ENCODE data around the gene RREB1. TPM values are rescaled to one million over a fixed set of nuclear protein-coding genes. Genes with fewer than 3 reads are reported as not detected.
"Not testable (repeated sequence)": the region's sequence is repeated elsewhere in the genome, so short reads cannot be mapped to it uniquely, and the experiment has no call there.

RREB1 gene
- total RNA-seq, 1 donor from 2014 or later: 1.6 TPM

DNA sequence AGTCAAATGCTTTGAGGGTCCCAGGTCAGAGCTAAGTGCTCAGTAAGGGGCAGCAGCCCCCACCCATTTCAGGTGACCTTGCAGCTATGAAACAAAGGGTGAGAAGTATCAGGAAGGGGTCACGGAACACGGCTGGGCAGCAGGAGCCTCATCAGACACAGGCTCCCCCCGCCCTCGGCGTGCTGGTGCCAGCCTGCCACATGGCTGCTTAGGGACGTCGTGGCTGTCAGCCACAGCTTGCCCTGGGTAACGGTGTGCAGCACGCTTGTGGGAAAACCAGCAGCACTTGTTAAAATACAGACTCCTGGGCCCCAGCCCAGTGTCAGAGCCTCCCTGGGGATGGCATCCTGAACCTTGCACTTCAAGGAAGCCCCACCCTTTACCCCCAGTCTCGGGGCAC is 165.9 kb downstream of the RREB1 start:
- DNase-seq (ENCODE audit: low spot score in 2 of 2) (no peak), FAIRE-seq (no peak)

DNA sequence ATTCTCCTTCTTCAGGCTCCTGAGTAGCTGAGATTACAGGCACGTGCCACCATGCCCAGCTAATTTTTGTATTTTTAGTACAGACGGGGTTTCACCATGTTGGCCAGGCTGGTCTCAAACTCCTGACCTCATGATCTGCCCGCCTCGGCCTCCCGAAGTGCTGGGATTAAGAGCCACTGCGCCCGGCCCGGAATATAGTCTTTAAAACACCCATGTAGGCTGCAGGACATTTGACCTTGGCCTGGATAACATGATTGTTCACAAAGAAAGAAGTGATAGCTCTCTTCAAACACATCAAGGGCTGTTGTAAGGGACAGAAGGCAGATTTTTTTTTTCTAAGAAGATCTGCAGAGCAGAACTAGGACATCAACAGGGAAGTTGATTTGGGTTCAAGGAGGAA is 166.8 kb downstream of the RREB1 start:
- DNase-seq (ENCODE audit: low spot score in 2 of 2); FAIRE-seq: not testable (repeated sequence)

- no peak for FAIRE-seq
- no peak for DNase-seq (ENCODE audit: low spot score in 2 of 2)
Measured at GRCh38 chr6:7276199-7276524, 168.4 kb downstream of the RREB1 start.

DNA sequence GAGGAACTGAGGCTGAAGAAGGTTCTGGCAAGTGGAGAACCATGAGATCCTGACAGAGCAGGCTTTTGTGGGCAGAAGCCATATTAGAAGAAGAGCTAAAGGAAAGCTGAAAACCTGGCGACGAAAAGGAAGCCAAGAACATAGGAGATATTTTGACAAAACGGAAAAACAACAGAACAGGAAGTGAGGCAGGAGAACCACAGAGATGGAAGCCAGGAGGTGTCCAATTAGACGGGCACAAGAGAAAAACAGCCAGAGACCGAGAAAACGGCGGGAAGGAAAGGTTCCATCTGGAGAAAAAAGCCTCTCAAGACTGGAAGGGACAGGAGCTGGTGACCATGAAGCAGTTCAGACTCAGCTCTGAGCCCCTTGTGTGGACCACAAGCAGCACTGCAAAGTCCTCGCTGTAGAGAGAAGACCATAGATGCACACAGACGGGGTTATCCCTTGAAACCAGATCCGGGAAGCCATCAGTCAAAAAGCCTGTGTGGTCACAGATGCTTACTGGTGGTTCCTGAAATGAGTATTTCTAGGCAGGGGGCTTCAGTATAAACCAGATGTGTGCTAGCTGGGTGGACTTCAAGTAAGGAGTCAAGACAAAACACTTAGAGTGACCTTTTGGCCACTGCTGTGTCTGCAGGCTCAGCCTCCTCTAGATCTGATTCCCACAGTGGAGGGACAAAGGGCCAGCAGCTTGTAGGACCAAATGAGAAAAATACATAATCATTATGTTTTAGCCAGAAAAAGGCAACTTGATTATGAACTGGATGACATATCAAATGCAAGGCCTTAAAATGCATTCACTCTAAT is 174.5 kb downstream of the RREB1 start:
- no peak for FAIRE-seq
- no peak for DNase-seq (ENCODE audit: low spot score in 2 of 2)

DNA sequence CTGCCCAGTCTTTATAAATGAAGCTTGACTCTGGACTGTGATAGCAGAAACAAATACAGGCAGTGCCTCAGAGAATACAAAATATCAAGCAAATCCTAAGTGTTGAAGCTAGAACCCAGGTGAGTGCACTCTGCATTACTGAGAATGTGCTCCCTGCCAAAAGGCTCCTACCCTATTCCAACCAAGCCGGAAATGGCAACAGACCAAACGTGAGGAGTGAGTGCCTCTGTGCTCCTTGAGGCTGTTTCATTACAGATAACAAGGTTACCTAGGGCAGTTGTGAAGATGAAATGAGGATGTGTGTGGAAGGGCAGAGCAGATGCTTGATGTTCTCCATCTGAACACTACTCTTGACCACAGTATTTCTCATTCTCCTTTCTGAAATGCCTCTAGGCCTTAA is 175.9 kb downstream of the RREB1 start:
- DNase-seq (ENCODE audit: low spot score in 2 of 2) (no peak), FAIRE-seq (no peak)

DNA sequence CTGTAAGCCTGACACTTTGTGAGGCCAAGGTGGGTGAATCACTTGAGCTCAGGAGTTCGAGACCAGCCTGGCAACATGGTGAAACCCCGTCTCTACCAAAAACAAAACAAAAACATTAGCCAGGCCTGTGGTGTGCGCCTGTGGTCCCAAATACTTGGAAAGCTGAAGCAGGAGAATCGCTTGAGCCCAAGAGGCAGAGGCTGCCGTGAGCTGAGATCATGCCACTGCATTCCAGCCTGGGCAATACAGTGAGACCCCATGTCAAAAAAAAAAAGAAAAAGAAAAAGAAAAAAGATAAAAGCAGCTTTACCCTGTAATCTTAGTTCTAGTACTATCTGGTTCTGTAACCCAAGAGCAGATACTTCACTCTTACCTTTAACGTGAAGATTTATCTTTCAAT is 177.7 kb downstream of the RREB1 start:
- FAIRE-seq: no peak
- no peak for DNase-seq (ENCODE audit: low spot score in 2 of 2)

DNA sequence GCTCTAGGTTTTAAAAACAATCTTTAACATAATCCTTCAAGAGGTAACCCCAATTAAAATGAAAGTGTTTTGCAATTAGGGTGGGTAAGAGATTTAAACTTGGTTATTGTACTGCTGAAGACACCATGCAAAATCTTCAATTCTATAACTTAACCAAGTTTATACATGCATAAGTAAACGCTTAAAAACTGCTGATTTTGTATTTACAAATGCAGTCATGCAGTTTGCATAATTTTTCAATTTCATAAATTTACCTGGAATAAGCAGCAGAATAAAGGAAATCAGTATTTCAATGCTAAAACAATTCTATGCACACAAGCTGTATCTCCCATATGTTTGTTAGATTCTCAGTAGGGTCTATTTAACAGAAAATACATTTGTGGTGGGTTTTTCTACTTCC is 182.3 kb downstream of the RREB1 start:
- FAIRE-seq (no peak), DNase-seq (ENCODE audit: low spot score in 2 of 2) (no peak)

- FAIRE-seq (no peak), DNase-seq (ENCODE audit: low spot score in 2 of 2) (no peak)
Measured at GRCh38 chr6:7292596-7293255, 185.0 kb downstream of the RREB1 start.

- no peak for FAIRE-seq
Measured at GRCh38 chr6:7295916-7296315, 188.2 kb downstream of the RREB1 start.

GRCh38 chr6:7296602-7297001 is 188.8 kb downstream of the RREB1 start:
- FAIRE-seq: no peak
- no peak for DNase-seq (ENCODE audit: low spot score in 2 of 2)

More at GRCh38 chr6:7295916-7296315, 188.2 kb downstream of the RREB1 start:
- DNase-seq (ENCODE audit: low spot score in 2 of 2): no peak

- no peak for FAIRE-seq
- no peak for DNase-seq (ENCODE audit: low spot score in 2 of 2)
Measured at GRCh38 chr6:7298113-7298512, 190.4 kb downstream of the RREB1 start.

DNA sequence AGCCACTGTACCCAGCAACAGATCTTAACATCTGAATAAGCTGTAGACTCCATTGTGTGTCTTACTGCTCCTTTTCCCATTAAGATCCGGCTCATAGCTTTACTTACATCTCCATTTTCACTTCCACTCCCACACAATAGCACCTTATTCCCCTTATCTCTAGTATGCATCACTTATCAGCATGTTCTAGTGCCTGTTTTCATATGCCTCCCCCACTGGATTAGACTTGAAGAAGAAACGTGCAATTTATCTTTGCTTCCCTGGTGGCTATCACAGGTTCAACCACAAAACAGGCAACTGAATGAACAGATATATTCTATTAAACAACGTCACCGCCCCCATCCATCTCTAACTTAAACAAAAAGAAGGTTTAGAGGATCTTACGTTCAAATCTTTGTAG is 193.2 kb downstream of the RREB1 start:
- FAIRE-seq (no peak), DNase-seq (ENCODE audit: low spot score in 2 of 2) (no peak)

Small RNA genes within 50 kb of the gene (small RNA-seq; reads per million reads assigned to genes)
- not detected for gene RF00019

Other genes starting within 250 kb of the RREB1 start
- 40.4 TPM for gene SSR1, start 205.2 kb downstream of the RREB1 start, total RNA-seq